ENCODE data around the gene PTPRQ. TPM values are rescaled to one million over a fixed set of nuclear protein-coding genes. Genes with fewer than 3 reads are reported as not detected.

The PTPRQ gene
- total RNA-seq, 4 donors from 2014 or later = 0.47 to 6.0 (median 3.4) TPM

DNA sequence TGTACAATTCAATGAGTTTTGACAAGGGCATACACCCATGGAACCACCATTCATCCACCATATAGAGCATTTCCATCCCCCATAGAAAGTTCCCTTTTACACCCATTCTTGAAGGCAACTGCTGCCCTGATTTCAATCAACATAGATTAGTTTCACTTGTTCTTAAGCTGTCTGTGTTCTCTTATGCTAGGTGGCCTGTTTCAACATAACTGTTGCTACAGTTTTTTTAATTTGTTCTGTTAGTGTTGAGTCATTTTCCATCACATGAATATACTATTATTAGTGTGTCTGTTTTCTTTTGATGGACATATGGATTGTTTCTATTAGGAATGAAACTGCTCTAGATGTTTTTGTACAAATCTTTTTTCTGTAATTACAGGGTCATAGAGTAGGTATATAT lies 123.4 kb downstream of the PTPRQ start:
- Histone ChIP-seq H3K4me1 (peaks cover 0 to 5% (median 0%) of the 10 kb centered on the region in 3 donors), H3K27ac (no peak overlapping the region), H3K27me3 (no peaks in the 10 kb centered on the region), H3K4me3 (no peak overlapping the region), H3K36me3 (no peaks in the 10 kb centered on the region), H3K9me3 (no peaks in the 10 kb centered on the region)
- TF ChIP-seq EP300 (IDR thresholded peaks at IDR 0.05) = no peak
- TF ChIP-seq, protein P1, sequence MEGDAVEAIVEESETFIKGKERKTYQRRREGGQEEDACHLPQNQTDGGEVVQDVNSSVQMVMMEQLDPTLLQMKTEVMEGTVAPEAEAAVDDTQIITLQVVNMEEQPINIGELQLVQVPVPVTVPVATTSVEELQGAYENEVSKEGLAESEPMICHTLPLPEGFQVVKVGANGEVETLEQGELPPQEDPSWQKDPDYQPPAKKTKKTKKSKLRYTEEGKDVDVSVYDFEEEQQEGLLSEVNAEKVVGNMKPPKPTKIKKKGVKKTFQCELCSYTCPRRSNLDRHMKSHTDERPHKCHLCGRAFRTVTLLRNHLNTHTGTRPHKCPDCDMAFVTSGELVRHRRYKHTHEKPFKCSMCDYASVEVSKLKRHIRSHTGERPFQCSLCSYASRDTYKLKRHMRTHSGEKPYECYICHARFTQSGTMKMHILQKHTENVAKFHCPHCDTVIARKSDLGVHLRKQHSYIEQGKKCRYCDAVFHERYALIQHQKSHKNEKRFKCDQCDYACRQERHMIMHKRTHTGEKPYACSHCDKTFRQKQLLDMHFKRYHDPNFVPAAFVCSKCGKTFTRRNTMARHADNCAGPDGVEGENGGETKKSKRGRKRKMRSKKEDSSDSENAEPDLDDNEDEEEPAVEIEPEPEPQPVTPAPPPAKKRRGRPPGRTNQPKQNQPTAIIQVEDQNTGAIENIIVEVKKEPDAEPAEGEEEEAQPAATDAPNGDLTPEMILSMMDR (IDR thresholded peaks at IDR 0.05) = no peak
- no peak for TF ChIP-seq POLR2AphosphoS5 (IDR thresholded peaks at IDR 0.05)
- ATAC-seq = no peak

DNA sequence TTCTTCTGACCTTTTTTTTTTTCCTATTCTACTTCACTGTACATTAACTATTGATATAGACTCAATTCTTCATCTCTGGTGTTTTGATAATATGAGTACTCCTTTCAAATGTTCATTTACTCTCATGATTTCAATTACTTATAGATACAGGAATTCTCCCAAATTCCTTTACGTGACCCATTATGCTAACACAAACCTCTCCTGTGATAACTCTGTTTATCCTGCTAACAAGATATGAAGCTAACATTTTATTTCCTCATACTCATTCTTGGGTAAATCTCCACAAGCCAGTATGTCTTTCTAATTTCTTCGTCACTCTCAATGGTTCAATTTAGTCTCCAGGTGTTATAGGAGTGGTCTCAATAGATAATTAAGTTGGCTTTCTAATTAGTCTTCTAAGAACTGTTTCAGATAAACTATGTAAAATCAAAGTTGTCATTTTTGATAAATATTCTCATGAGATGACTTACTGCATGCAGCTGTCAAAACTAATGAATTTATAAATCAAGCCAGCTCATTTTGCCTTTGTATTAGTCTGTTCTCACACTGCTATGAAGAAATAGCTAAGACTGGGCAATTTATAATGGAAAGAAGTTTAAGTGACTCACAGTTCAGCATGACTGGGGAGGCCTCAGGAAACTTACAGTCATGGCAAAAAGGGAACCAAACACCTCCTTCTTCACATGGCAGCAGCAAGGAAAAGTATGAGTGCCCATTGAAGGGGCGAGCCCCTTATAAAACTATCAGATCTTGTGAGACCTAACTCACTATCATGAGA lies 132.8 kb downstream of the PTPRQ start:
- Histone ChIP-seq H3K27ac (no peak overlapping the region), H3K9me3 (no peaks in the 10 kb centered on the region), H3K4me1 (no peaks in the 10 kb centered on the region), H3K4me3 (no peak overlapping the region), H3K27me3 (no peaks in the 10 kb centered on the region), H3K36me3 (no peaks in the 10 kb centered on the region)
- TF ChIP-seq POLR2AphosphoS5 (IDR thresholded peaks at IDR 0.05) = no peak
- no peak for TF ChIP-seq EP300 (IDR thresholded peaks at IDR 0.05)
- TF ChIP-seq, protein P1 (IDR thresholded peaks at IDR 0.05) = no peak
- no peak for TF ChIP-seq POLR2A (IDR thresholded peaks at IDR 0.05)
- WGBS, 2 donors (ENCODE audit: low coverage in 1 of 2) = 92 to 94% methylated on average over 3 of the region's 3 CpGs
- ATAC-seq = no peak

DNA sequence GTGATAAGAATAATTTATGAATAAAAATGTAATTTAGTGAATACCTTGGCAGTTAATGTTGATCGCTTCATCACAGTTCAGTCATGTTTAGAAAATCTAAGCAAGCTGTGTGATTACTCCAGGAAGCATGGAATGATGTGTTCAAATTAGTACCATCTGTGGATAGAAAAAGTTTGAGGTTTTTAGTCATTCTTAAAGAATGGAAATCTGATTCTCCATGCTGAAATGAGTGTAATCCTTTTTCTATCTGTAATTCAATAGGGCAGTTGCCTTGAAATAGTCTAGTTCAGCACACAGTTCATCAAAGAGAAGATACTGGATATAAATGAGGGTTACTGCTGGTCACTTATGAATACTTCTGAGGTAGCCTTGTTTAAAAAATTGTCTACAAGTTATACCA lies 136.2 kb downstream of the PTPRQ start:
- Histone ChIP-seq H3K36me3 (no peaks in the 10 kb centered on the region), H3K27me3 (no peaks in the 10 kb centered on the region), H3K27ac (no peak overlapping the region), H3K4me3 (no peak overlapping the region), H3K9me3 (no peaks in the 10 kb centered on the region), H3K4me1 (no peaks in the 10 kb centered on the region)
- TF ChIP-seq, protein P1 (IDR thresholded peaks at IDR 0.05) = no peak
- no peak for TF ChIP-seq POLR2A (IDR thresholded peaks at IDR 0.05)
- no peak for TF ChIP-seq EP300 (IDR thresholded peaks at IDR 0.05)
- no peak for TF ChIP-seq POLR2AphosphoS5 (IDR thresholded peaks at IDR 0.05)
- no peak for ATAC-seq
- 50 to 85% methylated on average over 1 of the region's 1 CpG for WGBS, 2 donors (ENCODE audit: low coverage in 1 of 2)

DNA sequence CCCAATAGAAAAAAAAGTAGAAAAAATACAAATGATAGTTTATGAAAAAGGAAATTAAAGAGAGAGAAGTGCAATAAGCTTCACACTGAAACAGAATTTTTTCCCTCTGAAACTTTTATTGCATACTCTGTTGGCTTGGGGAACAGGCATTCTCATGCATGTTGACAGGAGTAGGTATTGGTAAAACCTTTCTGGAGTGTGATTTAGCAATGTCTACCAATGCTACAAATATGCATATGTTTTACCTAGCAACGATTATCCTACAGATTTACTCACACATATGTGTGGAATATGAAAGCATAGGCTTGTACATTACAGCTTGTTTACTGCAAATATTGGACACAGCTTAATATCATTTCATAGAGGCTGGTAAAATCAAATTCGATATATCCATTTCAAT lies 137.7 kb downstream of the PTPRQ start:
- H3K4me3 ChIP-seq = no peak overlapping the region
- TF ChIP-seq POLR2A (IDR thresholded peaks at IDR 0.05) = no peak
- TF ChIP-seq POLR2AphosphoS5 (IDR thresholded peaks at IDR 0.05) = no peak
- TF ChIP-seq, protein P1 (IDR thresholded peaks at IDR 0.05) = no peak
- no peak for TF ChIP-seq EP300 (IDR thresholded peaks at IDR 0.05)
- no peaks in the 10 kb centered on the region for H3K36me3 ChIP-seq
- 79 to 87% methylated on average over 2 of the region's 2 CpGs for WGBS, 2 donors (ENCODE audit: low coverage in 1 of 2)
- no peaks in the 10 kb centered on the region for H3K4me1 ChIP-seq
- H3K9me3 ChIP-seq = no peaks in the 10 kb centered on the region
- no peak overlapping the region for H3K27ac ChIP-seq
- no peaks in the 10 kb centered on the region for H3K27me3 ChIP-seq
- ATAC-seq = no peak

DNA sequence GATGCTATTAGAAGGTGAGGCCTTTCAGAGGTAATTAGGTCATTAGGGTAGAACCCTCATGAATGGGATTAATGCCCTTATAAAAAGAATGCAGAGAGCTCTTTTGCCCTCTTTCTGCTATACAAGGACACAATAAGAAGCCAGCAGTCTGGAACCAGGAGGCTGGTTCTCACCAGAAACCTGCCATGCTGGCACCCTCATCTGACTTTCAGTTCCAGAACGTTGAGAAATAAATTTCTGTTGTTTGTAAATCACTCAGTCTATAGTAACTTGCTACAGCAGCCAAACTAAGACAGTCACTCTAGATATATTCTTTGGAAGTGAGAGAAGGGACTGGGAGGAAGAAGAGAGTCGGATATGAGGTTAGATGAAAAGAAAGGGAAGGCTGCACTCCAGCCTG lies 138.4 kb downstream of the PTPRQ start:
- 42 to 70% methylated on average over 2 of the region's 2 CpGs for WGBS, 2 donors (ENCODE audit: low coverage in 1 of 2)
- Histone ChIP-seq H3K4me1 (no peaks in the 10 kb centered on the region), H3K27ac (no peak overlapping the region), H3K27me3 (no peaks in the 10 kb centered on the region), H3K4me3 (no peak overlapping the region), H3K9me3 (no peaks in the 10 kb centered on the region), H3K36me3 (no peaks in the 10 kb centered on the region)
- TF ChIP-seq POLR2A (IDR thresholded peaks at IDR 0.05) (no peak), POLR2AphosphoS5 (IDR thresholded peaks at IDR 0.05) (no peak), EP300 (IDR thresholded peaks at IDR 0.05) (no peak)
- TF ChIP-seq, protein P1 (IDR thresholded peaks at IDR 0.05) = no peak
- no peak for ATAC-seq

Data from gastroesophageal sphincter (tissue), 4 donors.